ENCODE measurements around the gene RBM43. TPM values are rescaled to one million over a fixed set of nuclear protein-coding genes. Genes with fewer than 3 reads are reported as not detected.

RBM43 gene
- total and polyA plus RNA-seq, 2 experiments from 2014 or later: 0.62 to 4.6 TPM

DNA sequence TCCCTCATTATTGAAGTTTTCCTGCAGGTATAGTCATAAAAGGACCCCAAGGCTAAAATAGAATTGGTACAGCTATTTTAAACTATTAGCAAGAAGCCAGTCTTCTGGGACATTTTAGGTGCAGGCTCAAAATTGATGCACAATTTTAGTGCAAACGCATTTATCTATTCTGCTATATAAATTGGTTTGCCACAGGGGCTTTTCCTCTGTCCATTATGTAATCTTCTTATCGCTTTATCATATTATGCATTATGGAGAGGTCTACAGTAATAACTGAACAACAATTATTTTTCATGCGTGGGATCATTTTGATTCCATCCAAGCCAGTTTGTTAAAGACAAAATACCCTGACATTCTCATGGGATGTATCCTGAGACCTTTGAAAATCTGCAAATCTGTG is 54.6 kb downstream of the RBM43 start:
- no peaks in the 10 kb centered on the region for H3K4me1 ChIP-seq (ENCODE audit: insufficient read depth)
- H4K20me1 ChIP-seq (ENCODE audit: insufficient read depth, poor library complexity, severe bottlenecking): no peaks in the 10 kb centered on the region
- no peaks in the 10 kb centered on the region for H3K9me3 ChIP-seq (ENCODE audit: low read depth)
- no peaks in the 10 kb centered on the region for H3K9me2 ChIP-seq (replicated peaks; ENCODE audit: insufficient read depth)
- H3K27ac ChIP-seq: no peak overlapping the region
- H3K27me3 ChIP-seq: no peaks in the 10 kb centered on the region
- no peaks in the 10 kb centered on the region for H3K79me2 ChIP-seq
- WGBS (ENCODE audit: low lambda C conversion rate, missing lambda C conversion rate): 87% methylated on average over 3 of the region's 3 CpGs
- no peak overlapping the region for H2AFZ ChIP-seq
- TF ChIP-seq, protein P1, sequence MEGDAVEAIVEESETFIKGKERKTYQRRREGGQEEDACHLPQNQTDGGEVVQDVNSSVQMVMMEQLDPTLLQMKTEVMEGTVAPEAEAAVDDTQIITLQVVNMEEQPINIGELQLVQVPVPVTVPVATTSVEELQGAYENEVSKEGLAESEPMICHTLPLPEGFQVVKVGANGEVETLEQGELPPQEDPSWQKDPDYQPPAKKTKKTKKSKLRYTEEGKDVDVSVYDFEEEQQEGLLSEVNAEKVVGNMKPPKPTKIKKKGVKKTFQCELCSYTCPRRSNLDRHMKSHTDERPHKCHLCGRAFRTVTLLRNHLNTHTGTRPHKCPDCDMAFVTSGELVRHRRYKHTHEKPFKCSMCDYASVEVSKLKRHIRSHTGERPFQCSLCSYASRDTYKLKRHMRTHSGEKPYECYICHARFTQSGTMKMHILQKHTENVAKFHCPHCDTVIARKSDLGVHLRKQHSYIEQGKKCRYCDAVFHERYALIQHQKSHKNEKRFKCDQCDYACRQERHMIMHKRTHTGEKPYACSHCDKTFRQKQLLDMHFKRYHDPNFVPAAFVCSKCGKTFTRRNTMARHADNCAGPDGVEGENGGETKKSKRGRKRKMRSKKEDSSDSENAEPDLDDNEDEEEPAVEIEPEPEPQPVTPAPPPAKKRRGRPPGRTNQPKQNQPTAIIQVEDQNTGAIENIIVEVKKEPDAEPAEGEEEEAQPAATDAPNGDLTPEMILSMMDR (IDR thresholded peaks at IDR 0.05; ENCODE audit: poor library complexity): no peak
- TF ChIP-seq EZH2 (IDR thresholded peaks at IDR 0.05; ENCODE audit: borderline replicate concordance) (no peak), EZH2phosphoT487 (IDR thresholded peaks at IDR 0.05; ENCODE audit: low read depth, severe bottlenecking, unreplicated experiment) (no peak)
- H3K4me2 ChIP-seq: no peak overlapping the region
- no peaks in the 10 kb centered on the region for H3K36me3 ChIP-seq (replicated peaks; ENCODE audit: insufficient read depth, low read depth)
- DNase-seq (ENCODE audit: low spot score): no peak
- no peak overlapping the region for H3K4me3 ChIP-seq

DNA sequence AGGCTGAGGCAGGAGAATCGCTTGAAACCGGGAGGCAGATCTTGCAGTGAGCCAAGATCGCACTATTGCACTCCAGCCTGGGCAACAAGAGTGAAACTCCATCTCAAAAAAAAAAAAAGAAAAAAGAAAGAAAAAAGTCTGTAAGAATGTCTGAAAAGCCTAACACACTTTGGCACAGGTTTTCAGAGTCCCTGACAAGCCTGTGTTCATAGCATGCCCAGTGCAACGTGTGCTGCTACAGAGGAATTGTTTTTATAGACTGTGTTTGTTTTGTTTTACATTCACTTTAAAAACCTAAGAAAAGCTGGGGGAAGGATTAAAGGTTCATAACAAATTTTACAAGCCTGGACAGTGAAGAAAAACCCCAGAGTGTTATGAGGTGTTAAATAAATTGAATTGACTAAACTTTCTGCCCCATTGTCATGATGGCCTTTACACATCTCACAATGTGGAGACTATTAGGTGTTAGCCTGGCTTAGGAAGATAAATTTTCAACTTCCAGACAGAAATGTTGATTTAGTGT is 55.2 kb downstream of the RBM43 start:
- H3K4me2 ChIP-seq: no peak overlapping the region
- H3K36me3 ChIP-seq (replicated peaks; ENCODE audit: insufficient read depth, low read depth): no peaks in the 10 kb centered on the region
- TF ChIP-seq EZH2phosphoT487 (IDR thresholded peaks at IDR 0.05; ENCODE audit: low read depth, severe bottlenecking, unreplicated experiment): no peak
- TF ChIP-seq EZH2 (IDR thresholded peaks at IDR 0.05; ENCODE audit: borderline replicate concordance): no peak
- TF ChIP-seq, protein P1 (IDR thresholded peaks at IDR 0.05; ENCODE audit: poor library complexity): no peak
- no peaks in the 10 kb centered on the region for H3K4me1 ChIP-seq (ENCODE audit: insufficient read depth)
- no peaks in the 10 kb centered on the region for H3K79me2 ChIP-seq
- no peak overlapping the region for H3K4me3 ChIP-seq
- H4K20me1 ChIP-seq (ENCODE audit: insufficient read depth, poor library complexity, severe bottlenecking): no peaks in the 10 kb centered on the region
- H3K27me3 ChIP-seq: no peaks in the 10 kb centered on the region
- WGBS (ENCODE audit: low lambda C conversion rate, missing lambda C conversion rate): 80% methylated on average over 4 of the region's 4 CpGs
- H3K9me3 ChIP-seq (ENCODE audit: low read depth): no peaks in the 10 kb centered on the region
- H2AFZ ChIP-seq: no peak overlapping the region
- no peak for DNase-seq (ENCODE audit: low spot score)
- H3K9me2 ChIP-seq (replicated peaks; ENCODE audit: insufficient read depth): no peaks in the 10 kb centered on the region
- no peak overlapping the region for H3K27ac ChIP-seq

DNA sequence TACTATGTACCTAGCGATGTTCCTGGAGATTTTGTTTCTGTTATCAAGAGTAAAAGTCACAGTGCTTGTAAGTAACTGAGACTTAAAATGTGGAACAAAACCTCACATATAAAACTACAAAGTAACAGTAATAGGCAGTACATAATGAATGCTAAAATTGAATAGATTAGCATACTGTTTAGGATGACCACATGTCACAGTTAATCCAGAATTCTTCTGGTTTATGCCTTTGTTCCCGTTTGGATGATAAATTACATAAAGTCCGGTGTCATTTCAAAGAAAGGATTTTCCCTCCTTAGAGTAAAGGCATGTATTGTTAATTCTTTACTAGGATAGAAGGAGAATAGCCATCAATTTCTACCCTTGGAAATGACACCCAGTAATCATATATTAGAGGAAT is 56.1 kb downstream of the RBM43 start:
- no peaks in the 10 kb centered on the region for H3K27me3 ChIP-seq
- WGBS (ENCODE audit: low lambda C conversion rate, missing lambda C conversion rate): 71% methylated on average over 3 of the region's 3 CpGs
- TF ChIP-seq EZH2phosphoT487 (IDR thresholded peaks at IDR 0.05; ENCODE audit: low read depth, severe bottlenecking, unreplicated experiment) (no peak), EZH2 (IDR thresholded peaks at IDR 0.05; ENCODE audit: borderline replicate concordance) (no peak)
- TF ChIP-seq, protein P1 (IDR thresholded peaks at IDR 0.05; ENCODE audit: poor library complexity): no peak
- no peaks in the 10 kb centered on the region for H3K9me3 ChIP-seq (ENCODE audit: low read depth)
- H2AFZ ChIP-seq: peak overlapping the region; percentile 26
- H3K9me2 ChIP-seq (replicated peaks; ENCODE audit: insufficient read depth): no peaks in the 10 kb centered on the region
- H3K4me3 ChIP-seq: no peak overlapping the region
- no peak for DNase-seq (ENCODE audit: low spot score)
- no peak overlapping the region for H3K4me2 ChIP-seq
- no peak overlapping the region for H3K27ac ChIP-seq
- no peaks in the 10 kb centered on the region for H3K79me2 ChIP-seq
- no peaks in the 10 kb centered on the region for H3K4me1 ChIP-seq (ENCODE audit: insufficient read depth)
- H4K20me1 ChIP-seq (ENCODE audit: insufficient read depth, poor library complexity, severe bottlenecking): no peaks in the 10 kb centered on the region
- H3K36me3 ChIP-seq (replicated peaks; ENCODE audit: insufficient read depth, low read depth): no peaks in the 10 kb centered on the region

DNA sequence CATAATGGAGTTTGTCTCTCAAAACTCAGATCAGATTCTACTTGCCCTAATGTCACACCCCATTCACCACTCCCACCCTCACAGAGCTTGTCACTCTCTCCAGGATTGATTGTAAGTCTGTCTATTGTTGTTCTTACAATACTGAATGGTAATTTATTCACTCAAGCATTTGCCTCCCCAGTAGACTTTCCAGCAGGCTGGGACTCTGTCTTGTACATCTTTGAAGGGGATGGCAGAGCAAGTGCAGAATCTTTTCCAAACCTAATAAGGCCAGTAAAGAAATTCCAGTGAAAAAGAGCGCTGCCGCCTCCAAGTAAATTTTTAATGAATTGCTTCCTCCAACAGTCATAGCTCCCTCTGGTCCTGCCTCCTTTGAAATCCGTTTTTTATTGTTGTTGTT is 56.9 kb downstream of the RBM43 start:
- no peaks in the 10 kb centered on the region for H3K79me2 ChIP-seq
- 85% methylated on average over 3 of the region's 3 CpGs for WGBS (ENCODE audit: low lambda C conversion rate, missing lambda C conversion rate)
- H3K9me3 ChIP-seq (ENCODE audit: low read depth): no peaks in the 10 kb centered on the region
- H3K4me1 ChIP-seq (ENCODE audit: insufficient read depth): no peaks in the 10 kb centered on the region
- no peaks in the 10 kb centered on the region for H3K36me3 ChIP-seq (replicated peaks; ENCODE audit: insufficient read depth, low read depth)
- H4K20me1 ChIP-seq (ENCODE audit: insufficient read depth, poor library complexity, severe bottlenecking): no peaks in the 10 kb centered on the region
- H3K9me2 ChIP-seq (replicated peaks; ENCODE audit: insufficient read depth): no peaks in the 10 kb centered on the region
- no peak for TF ChIP-seq EZH2phosphoT487 (IDR thresholded peaks at IDR 0.05; ENCODE audit: low read depth, severe bottlenecking, unreplicated experiment)
- no peak for TF ChIP-seq EZH2 (IDR thresholded peaks at IDR 0.05; ENCODE audit: borderline replicate concordance)
- TF ChIP-seq, protein P1 (IDR thresholded peaks at IDR 0.05; ENCODE audit: poor library complexity): no peak
- H3K4me2 ChIP-seq: no peak overlapping the region
- no peak for DNase-seq (ENCODE audit: low spot score)
- no peak overlapping the region for H3K27ac ChIP-seq
- H3K27me3 ChIP-seq: no peaks in the 10 kb centered on the region
- H3K4me3 ChIP-seq: no peak overlapping the region
- no peak overlapping the region for H2AFZ ChIP-seq

All from hepatocyte (in vitro differentiated cells).